GM18873 (cell line): ENCODE data around the gene S100B.
"Not testable (repeated sequence)": the region's sequence is repeated elsewhere in the genome, so short reads cannot be mapped to it uniquely, and the experiment has no call there.

Experiments
- ATAC-seq: cut with Tn5 transposase; IDR thresholded peaks from one replicate; pipeline ENCODE4 v1.9.1; 2021; ENCODE audit warnings: mild to moderate bottlenecking, moderate library complexity, moderate number of reproducible peaks; ENCODE audit not compliant: unreplicated experiment, low FRiP score

The S100B gene

DNA sequence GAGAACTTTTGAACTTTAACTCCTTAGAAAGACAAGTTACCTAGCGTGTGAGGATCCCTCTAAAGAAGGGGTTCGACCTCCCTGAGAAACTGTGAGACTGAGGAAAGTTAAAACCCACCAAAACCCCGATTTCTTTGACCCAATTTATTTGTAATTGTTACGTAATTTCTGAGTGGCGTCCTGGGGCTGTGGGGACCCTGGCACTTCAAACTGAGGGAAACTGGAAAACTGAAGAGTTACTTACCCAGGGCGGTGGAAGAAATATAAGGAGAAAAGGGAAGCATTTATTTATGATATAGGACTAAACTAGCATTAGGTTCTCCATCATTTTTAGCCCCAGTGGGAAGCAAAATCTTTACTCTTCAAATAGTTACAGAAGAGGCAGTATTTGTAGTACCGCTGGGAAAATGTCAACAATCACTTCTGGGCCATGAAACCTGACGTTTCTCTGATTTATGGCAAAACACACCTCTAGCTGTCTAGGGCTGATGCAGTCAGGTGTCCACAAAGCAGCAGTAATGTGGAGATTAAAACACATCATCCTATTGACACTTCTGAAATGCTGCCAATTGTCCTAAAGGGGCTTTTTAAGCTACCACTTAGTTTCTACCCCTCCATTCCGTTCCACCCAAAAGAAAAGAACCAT is 430 bp downstream of the S100B start:
- ATAC-seq, result no peak

DNA sequence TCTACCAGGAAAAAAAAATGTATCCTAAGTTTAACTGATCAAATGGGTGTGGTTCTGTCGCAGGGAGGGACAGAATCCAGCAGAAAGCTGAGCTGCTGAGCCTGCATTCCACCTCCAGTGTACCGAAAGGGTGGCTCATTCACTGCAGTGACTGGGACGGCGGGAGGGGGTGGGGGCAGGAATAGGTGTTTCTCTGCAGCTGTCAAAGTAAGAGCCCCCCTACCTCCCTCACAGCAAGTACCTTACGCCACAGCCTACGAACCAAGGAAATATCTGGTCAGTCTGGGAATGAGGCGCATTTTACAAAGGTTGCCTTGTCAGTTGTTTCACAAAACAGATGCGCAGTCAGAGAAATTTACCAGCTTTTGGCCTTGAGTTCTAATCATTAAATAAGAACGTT is 1.7 kb downstream of the S100B start:
- ATAC-seq, result no peak

DNA sequence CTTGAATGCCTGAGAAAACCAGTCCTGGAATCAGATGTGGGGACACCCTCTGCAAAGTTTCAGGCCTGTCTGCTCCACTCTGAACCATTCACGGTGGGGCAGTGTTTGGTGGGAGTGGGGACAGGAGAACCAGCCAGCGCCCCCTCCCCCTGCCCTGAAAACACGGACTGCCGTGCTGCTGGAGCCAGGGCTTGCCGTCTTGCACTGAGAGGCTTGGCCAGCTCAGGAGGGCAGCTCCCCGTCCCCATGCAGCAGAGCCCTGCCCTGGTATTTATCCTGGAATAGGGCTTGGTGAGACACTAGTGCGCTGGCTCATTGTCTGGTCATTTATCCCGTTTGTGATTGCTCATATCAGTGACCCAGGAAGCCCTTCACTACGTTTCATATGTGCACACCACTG is 3.9 kb downstream of the S100B start:
- no peak for ATAC-seq

DNA sequence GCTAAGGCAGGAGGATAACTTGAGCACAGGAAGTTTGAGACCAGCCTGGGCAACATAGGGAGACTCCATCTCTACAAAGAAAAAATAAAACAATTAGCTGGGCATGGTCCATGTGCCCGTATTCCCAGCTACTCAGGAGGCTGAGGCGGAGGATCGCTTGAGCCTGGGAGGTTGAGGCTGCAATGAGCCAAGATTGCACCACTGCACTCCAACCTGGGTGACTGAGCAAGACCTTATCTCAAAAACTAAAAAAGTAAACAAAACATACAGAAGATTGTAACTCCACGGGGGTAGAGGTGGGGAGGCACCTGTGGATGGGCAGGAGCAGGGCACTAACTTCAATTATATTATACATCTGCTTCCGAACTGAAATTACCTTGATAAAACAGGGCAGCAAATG is 4.6 kb downstream of the S100B start:
- ATAC-seq, result no peak

DNA sequence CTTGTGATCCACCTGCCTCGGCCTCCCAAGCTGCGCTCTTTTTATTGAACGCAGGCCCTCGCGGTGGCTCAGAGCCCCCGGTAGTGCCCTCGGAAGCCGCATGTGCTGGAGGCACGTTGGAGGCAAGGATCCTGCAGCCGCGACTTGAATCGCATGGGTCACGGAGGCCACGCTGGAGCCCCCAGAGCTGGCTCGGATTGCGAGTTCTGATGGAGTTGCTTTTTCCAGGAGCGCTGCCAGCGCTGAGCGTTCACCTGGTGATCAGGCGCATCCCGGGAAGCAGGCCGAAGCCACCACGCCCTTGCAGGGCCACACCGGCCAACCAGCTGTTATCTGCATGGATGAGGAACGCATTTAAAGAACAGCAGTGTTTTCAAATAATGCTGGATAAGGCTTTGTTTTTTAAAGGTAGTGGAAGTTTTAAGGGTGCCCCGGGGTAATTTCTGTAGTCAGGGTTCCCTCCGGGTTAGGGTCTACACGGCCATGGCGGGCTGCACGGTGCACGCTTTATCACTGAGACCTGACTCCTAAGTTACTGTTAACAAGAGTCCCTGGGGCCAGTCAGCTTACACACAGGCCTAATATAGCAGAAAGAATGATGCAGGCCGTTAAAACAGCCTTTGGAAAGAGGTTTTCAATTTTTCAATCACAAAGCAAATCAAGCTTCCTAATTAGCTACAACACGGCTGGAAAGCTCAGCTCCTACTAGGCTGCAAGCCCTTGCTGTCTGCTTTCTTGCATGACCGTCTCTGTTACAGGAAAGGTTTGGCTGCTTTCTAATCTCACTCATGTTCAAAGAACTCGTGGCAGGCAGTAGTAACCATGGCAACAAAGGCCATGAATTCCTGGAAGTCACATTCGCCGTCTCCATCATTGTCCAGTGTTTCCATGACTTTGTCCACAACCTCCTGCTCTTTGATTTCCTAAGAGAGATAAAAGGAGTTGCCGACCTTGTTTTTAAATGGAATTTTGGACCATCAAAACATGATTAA is 6.0 kb downstream of the S100B start:
- no peak for ATAC-seq

DNA sequence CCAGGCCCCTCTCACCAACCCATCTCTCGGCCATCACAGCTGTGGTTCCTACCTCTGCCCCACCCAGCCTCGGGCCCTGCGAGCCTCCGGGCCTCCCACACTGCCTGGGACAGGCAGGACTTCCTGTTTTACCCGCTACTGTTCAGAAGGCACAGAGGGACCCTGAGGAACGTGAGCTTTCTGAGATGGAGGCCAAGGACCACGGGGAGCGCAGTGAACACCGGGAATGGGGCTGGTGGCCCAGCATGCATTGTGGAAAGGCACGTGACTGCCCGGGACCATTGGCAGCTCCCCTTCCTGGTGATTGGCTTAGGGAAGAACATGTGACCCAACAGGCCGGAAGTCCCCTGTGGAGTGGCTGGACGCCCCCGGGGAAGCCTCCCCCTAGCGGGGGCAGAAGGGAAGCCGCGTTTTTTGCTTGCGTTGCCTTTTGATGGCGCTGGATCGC is 7.0 kb downstream of the S100B start:
- no peak for ATAC-seq

DNA sequence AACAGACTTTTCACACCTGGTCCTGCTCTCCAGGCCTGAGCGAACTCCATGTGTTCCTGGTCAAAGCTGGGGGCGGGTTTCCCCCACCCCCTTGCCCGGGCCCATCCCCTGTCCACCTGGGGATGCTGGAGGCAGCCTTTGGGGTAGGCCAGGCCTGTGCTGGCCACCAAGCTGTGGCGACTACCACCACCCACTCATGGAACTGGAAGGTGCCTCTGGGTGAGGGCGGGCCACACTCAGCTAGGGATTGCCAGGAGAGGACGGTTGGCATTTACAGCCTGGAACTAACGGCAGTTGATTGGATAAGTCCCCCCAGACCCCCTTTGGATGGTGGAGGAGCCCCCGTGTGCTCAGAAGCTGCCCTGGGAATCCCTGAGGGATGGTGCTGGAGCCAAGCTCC is 7.9 kb downstream of the S100B start:
- ATAC-seq, result no peak

DNA sequence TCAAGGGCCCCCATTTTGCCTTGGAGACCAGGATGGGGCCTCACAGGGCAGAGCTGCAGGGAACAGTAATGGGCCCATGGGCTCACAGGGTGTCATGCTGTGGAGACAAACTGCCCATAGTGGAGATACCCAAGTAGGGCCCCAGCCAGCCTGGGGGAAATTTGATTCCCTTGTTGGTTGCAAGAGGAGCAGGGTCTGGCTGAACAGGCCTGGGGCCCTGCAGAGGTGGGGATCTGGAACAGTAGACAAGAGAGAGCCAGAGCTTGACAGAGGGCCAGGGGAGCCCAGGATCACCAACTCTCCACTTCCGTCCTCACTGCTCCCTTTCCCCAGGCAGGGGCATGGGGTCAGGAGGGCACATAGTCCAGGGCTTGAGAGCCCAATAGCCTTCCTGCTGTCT is 8.7 kb downstream of the S100B start:
- no peak for ATAC-seq

DNA sequence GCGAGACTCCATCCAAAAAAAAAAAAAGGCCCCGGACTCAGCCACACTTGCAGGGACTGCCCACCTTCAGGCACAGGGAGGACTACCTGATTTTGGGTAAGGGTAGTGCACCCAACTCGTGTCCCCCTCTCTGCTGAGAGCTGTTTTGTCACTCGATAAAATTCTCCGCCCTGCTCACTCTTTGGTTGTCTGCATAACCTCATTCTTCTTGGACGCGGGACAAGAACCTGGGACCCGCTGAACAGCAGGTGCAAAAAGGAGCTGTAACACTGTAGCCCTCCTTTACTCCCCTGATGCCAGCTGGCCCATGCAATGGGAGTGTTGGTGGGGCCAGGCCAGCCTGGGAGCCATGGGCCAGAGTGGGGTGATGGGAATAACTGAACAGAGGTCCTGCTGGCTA is 10.6 kb downstream of the S100B start:
- no peak for ATAC-seq

DNA sequence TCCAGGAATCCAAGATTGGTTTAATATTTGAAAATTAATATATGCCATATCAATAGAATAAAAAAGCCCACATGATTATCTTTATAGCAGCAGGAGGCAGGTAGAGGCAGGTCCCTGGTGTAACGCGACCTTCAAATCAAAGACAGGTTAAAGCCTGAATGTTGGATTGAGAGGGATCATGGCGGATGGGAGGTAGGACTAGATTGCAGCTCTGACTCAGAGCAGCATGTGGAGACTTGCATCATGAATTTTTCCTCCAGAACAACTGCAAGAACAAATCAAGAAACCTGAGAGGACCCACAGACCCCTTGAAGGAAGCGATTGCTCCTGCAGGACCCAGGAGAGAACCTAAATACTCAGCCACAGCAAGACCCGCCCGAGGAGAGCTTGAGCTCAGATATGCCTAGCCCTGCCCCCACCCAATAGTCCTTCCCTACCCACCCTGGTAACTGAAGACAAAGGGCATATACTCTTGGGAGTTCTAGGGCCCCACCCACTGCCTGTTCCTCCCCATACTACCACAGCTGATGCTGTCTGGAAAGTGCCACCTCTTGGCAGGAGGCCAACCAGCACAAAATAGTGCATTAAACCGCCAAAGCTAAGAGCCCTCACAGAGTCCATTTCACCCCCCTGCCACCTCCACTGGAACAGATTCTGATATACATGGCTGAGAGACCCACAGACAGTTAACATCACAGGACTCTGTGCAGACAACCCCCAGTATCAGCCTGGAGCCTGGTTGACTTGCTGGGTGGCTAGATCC is 19.5 kb downstream of the S100B start:
- no peak for ATAC-seq

DNA sequence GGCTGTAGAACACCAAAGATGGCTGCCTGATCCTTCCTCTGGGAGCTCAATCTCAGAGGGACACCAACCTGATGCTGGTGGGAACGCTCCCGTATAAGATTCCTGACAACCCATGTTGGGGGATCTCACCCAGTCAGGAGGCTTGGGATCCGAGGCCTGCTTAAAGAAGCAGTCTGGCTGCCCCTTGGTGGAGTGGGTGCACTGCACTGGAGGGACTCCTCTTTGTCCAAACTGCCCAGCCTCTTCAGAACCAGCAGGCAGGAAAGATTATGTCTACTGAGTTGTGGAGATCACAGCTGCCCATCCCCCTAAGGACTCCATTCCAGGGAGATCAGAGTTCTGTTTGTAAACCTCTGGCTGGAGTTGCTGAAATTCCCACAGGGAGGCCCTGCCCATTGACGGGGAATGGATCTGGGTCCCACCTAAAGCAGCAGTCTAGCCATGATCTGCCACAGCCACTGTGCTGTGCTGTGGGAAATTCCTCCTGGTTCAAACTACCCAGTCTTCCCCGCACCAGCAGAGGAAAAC is 23.0 kb downstream of the S100B start:
- no peak for ATAC-seq

DNA sequence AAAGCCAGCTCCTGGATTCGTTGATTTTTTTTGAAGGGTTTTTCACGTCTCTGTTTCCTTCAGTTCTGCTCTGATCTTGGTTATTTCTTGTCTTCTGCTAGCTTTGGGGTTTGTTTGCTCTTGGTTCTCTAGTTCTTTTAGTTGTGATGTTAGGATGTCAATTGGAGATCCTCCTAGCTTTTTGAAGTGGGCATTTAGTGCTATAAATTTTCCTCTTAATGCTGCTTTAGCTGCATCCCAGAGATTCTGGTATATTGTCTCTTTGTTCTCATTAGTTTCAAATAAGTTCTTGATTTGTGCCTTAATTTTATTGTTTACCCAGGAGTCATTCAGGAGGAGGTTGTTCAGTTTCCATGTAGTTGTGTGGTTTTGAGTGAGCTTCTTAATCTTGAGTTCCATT is 25.5 kb downstream of the S100B start:
- not testable (repeated sequence) for ATAC-seq

DNA sequence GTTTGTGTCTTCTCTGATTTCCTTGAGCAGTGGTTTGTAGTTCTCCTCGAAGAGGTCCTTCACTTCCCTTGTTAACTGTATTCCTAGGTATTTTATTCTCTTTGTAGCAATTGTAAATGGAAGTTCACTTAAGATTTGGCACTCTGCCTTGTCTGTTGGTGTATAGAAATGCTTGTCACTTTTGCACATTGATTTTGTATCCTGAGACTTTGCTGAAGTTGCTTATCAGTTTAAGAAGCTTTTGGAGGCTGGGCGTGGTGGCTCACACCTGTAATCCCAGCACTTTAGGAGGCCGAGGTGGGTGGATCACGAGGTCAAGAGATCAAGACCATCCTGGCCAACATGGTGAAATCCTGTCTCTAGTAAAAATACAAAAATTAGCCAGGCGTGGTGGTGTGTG is 27.1 kb downstream of the S100B start:
- not testable (repeated sequence) for ATAC-seq

DNA sequence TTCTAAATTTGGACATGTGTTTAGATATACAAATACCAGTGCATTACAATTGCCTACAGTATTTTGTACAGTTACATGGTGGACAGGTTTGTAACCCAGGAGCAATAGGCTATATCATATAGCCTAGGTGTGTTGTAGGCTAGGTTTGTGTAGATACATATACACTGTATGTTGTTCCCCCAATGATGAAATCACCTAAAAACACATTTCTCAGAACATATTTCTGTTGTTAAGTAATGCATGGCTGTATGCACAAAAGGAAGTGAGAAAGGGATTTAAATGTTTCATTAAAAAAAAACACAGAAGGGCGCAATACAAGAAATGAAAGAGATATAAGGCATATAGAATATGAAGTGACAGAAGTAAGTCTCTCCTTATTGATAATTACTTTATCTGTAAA is 32.0 kb downstream of the S100B start:
- no peak for ATAC-seq

DNA sequence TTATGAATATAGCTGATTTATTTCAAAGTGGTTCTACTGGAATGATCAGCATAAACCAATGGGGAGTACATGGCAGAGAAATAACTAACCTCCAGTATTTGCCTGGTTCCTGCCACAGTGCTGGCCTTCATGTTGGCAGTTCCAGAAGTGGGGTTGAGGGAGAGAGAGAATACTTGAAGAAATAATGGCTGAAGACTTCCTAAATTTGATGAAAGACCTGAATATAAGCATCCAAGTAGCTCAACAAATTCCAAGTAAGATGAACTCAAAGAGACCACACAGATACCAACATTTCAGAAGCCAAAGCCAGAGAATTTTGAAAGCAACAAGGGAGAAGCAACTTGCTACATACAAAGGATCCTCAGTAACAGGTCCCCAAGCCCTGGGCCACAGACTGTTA is 34.3 kb downstream of the S100B start:
- no peak for ATAC-seq

DNA sequence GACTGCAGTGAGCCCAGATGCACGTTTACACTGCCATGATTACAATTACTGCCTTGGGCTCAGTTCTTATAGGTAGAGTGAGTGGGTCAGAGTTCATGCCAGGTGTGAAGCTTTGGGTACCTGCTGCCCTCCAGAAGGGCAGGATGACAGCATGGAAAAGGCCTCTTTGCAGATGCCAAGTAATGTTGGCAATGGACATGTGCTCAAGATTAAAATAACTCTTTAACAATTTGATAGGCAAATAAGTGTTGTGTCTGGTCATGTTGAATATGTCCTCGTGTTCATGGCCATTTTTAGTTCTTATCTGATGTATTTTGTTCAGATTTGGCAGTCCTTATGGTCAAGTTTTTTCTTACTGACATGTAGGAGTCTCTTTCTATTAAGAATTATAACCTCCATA is 34.8 kb downstream of the S100B start:
- no peak for ATAC-seq

DNA sequence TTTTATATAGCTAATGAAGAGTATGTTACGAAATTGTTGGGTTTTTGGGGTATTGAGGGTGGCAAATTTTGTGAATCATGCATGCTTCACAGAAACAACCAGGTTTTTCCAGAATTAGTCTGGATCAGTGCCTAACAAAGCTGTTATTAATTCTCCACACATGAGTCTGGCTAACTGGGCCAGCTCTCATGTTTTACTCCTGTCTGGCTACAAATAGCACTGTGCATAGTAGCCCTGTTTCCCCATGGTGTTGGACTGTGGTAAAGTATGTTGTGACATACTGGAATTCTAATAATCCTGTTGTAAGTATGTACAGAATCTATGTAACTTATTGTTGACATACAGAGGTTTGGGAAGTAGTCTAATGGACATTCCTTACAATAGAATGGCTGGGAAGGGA is 35.8 kb downstream of the S100B start:
- no peak for ATAC-seq

DNA sequence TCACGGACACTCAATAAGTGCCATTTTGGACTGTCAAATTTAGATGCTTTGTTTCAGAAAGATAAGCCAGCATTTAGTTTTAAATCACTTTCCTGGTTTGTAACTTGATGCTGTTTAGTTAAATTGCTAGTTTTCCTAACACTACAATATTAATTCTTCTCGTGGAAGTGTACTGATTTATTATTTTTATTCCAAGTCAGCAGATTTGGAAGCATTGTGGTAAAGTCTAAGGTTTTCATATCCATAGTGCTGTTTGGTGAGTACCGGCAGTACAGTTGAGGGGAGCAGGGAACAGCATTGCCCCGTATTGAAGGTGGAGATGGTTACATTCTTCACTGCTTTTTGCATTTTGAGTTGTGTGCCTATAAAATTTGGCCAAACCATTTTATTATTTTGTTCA is 36.3 kb downstream of the S100B start:
- ATAC-seq, result no peak

DNA sequence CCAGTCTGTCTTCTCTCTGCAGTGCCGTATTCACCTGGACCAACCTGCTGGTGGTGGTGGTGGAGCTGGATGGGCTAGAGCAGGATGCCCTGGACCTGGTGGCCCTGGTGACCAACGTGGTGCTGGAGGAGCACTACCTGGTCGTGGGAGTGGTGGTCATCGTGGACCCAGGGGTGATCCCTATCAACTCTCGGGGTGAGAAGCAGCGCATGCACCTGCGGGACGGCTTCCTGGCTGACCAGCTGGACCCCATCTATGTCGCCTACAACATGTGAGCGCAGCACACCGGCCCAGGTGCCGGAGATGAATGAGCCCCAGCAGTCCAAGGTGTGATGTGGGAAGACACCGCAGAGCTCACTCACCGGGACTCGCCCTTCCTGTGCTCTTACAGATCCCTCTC is 37.5 kb downstream of the S100B start:
- ATAC-seq, result no peak

DNA sequence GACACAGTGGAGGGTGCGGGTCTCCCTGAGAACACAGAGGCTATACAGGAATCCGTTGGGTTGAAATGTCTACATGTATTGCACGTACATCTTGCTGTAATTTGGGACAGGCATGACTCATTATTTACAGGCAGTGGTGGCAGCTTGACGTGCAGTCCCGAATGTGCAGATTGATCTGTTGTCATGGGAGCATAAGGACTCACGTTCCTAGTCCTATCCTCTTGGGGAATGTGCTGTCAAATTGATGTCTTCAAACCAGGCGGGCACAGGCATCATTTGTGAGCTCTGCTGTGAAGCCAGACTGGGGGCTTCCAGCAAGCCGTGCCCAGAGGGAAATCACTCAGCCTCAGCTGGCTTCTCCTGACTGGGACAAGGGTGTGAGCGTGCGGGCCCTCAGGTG is 40.5 kb downstream of the S100B start:
- no peak for ATAC-seq
